ENCODE results near the gene NPAS4.

Gene NPAS4

DNA sequence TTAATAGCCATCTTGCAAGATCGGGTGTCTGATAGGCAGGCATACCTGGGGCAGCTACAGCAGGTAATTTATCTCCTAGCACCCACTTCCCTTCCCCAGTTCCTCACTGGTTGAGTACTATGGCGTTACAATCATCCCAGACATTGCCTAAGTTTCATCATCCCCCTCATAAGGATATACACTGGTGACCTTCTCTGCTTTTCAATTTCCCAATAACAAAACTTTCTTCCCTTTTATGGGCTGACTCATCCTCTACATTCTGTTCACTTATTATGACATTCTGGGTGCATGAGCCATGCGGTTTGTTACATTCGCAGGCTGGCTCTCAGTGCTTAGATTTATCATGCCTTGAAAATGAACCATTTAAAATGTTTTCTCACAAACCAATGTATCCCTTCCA lies 22.8 kb downstream of the NPAS4 start:
- no peak for DNase-seq (ENCODE audit: low read depth)
- TF ChIP-seq, protein P1, sequence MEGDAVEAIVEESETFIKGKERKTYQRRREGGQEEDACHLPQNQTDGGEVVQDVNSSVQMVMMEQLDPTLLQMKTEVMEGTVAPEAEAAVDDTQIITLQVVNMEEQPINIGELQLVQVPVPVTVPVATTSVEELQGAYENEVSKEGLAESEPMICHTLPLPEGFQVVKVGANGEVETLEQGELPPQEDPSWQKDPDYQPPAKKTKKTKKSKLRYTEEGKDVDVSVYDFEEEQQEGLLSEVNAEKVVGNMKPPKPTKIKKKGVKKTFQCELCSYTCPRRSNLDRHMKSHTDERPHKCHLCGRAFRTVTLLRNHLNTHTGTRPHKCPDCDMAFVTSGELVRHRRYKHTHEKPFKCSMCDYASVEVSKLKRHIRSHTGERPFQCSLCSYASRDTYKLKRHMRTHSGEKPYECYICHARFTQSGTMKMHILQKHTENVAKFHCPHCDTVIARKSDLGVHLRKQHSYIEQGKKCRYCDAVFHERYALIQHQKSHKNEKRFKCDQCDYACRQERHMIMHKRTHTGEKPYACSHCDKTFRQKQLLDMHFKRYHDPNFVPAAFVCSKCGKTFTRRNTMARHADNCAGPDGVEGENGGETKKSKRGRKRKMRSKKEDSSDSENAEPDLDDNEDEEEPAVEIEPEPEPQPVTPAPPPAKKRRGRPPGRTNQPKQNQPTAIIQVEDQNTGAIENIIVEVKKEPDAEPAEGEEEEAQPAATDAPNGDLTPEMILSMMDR (IDR thresholded peaks at IDR 0.05; ENCODE audit: low read depth, low read length, missing control alignments): no peak
- H3K4me3 ChIP-seq (ENCODE audit: low read depth, low read length): no peak overlapping the region
- in situ Hi-C loops (cut with HindIII; ENCODE audit: low sequenced_read_pairs): no loop called here

DNA sequence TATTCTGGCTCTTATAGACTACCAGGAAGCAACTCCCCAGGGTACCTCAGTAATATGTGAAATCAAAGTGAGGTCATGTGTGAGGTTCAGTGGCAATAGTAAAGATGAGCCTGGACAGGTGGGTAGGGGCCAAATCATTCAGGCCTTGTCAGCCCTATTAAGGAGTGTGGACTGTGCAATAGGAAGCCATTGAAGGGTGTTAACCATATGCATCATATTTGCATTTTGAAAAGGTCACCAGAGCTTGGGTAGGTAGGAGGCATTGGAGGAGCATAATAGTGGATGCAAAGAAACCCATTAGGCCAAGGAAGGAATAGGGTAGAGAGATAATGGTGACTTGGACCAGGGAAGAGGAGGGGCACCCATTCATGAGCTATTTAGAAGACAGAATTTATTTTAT lies 26.2 kb downstream of the NPAS4 start:
- in situ Hi-C loops (cut with HindIII; ENCODE audit: low sequenced_read_pairs): no loop called here
- DNase-seq (ENCODE audit: low read depth): no peak
- TF ChIP-seq, protein P1 (IDR thresholded peaks at IDR 0.05; ENCODE audit: low read depth, low read length, missing control alignments): no peak
- no peak overlapping the region for H3K4me3 ChIP-seq (ENCODE audit: low read depth, low read length)

DNA sequence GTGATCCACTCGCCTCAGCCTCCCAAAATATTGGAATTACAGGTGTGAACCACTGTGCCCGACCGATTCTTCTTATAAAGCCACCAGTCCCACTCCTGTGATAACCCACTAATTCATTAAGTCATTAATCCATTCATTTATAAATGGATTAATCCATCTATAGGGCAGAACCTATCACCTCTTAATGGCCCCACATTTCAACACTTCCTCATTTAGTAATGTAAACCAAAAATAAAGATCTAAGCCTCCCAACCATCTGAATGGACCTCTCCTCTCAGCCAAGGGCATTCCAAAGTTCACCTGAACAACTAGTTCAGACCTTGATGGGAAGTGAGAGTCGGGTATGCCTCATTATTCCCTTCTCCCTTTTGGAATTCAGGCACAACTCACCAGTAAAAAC lies 27.7 kb downstream of the NPAS4 start:
- no peak for DNase-seq (ENCODE audit: low read depth)
- in situ Hi-C loops (cut with HindIII; ENCODE audit: low sequenced_read_pairs): no loop called here
- TF ChIP-seq, protein P1 (IDR thresholded peaks at IDR 0.05; ENCODE audit: low read depth, low read length, missing control alignments): no peak
- H3K4me3 ChIP-seq (ENCODE audit: low read depth, low read length): no peak overlapping the region

DNA sequence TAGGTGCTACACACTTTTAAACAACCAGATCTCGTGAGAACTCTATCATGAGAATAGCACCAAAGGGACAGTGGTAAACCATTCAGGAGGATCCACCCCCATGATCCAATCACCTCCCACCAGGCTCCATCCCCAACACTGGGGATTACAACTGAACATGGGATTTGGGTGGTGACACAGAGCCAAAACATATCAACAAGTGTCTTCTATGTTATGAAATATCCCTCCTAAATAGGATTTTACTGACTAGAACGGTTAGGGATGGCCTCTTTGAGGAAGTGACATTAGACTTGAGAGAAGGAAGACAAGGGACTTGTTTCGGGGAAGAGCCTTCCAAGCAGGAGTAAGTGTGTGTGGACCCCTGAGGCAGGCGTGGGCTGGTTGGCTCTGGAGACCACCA lies 29.7 kb downstream of the NPAS4 start:
- DNase-seq (ENCODE audit: low read depth): no peak
- in situ Hi-C loops (cut with HindIII; ENCODE audit: low sequenced_read_pairs): no loop called here
- H3K4me3 ChIP-seq (ENCODE audit: low read depth, low read length): no peak overlapping the region
- TF ChIP-seq, protein P1 (IDR thresholded peaks at IDR 0.05; ENCODE audit: low read depth, low read length, missing control alignments): no peak

DNA sequence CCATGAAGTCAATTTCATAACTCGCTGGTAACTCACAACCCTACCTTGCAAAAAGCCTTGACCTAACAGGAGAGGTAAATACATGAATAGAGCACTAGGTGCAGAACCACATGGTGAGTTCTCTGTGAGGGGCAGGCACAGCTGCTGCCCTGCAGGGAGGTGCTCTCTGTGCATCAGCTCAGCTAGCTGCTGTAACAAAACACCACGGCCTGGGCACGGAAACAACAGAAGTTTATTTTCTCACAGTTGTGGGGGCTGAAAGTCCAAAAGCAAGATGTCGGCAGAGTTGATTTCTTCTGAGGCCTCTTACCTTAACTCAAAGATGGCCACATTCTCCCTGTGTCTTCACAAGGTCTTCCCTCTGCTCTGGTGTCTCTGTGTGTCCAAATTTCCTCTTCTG lies 30.8 kb downstream of the NPAS4 start:
- TF ChIP-seq, protein P1 (IDR thresholded peaks at IDR 0.05; ENCODE audit: low read depth, low read length, missing control alignments): no peak
- in situ Hi-C loops (cut with HindIII; ENCODE audit: low sequenced_read_pairs): no loop called here
- H3K4me3 ChIP-seq (ENCODE audit: low read depth, low read length): no peak overlapping the region
- no peak for DNase-seq (ENCODE audit: low read depth)

DNA sequence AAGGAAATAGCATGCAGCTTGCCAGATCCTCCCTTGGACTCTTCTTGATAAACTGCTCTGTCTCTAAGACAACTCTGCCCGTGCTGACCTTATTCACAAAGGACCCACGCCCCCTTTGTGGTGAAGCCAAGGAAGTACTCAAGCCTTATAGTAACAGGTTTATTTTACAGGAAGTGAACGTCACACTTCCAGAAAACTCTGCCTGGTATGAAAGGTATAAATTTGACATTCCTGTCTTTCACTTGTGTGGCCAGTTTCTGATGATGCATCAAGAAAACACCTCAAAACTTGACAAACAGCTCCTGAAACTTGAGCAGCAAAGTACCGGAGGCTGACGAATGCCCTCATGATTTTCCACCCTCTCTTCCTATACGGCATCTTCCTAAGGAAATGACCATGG lies 33.4 kb downstream of the NPAS4 start:
- no peak overlapping the region for H3K4me3 ChIP-seq (ENCODE audit: low read depth, low read length)
- in situ Hi-C loops (cut with HindIII; ENCODE audit: low sequenced_read_pairs): no loop called here
- TF ChIP-seq, protein P1 (IDR thresholded peaks at IDR 0.05; ENCODE audit: low read depth, low read length, missing control alignments): no peak
- DNase-seq (ENCODE audit: low read depth): no peak

DNA sequence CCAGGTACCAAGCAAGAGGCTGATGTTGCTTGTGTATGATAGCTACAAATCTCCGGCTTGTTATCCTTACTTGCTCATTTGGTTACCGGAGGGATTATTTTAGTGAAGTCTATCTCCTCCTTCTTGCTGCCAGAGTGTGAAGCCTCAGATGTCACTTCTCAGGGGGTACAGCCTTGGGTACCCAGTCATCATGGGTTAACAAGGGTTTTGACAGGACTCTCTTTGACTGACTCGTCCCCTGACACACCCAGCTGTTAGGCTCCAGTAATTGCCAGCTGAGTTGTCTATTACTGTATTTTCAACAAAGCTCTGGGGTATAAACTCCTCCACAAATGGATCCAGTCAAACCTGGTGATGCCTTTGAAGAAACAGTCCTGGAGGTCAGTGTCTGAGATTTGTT lies 34.0 kb downstream of the NPAS4 start:
- in situ Hi-C loops (cut with HindIII; ENCODE audit: low sequenced_read_pairs): no loop called here
- DNase-seq (ENCODE audit: low read depth): no peak
- TF ChIP-seq, protein P1 (IDR thresholded peaks at IDR 0.05; ENCODE audit: low read depth, low read length, missing control alignments): no peak

More for the DNA sequence above, 34.0 kb downstream of the NPAS4 start:
- no peak overlapping the region for H3K4me3 ChIP-seq (ENCODE audit: low read depth, low read length)
